Loucy (cell line): Measurements from ENCODE around the gene WDR7.

Experiments used
- EZH2phosphoT487 ChIP-seq: fragments of 200-600 bp; IDR thresholded peaks from 2 replicates; pipeline ENCODE4 v1.6.1; 2018; ENCODE audit warnings: antibody characterized with exemption, mild to moderate bottlenecking, moderate library complexity, borderline replicate concordance
- TF ChIP-seq, protein P1 (sequence below): fragments of 200-600 bp; sonication (generic); conservative IDR thresholded peaks from 2 replicates; pipeline ENCODE4 v1.5.1; 2014; ENCODE audit warnings: mild to moderate bottlenecking, antibody characterized with exemption, low read length

- TF ChIP-seq, protein P1, sequence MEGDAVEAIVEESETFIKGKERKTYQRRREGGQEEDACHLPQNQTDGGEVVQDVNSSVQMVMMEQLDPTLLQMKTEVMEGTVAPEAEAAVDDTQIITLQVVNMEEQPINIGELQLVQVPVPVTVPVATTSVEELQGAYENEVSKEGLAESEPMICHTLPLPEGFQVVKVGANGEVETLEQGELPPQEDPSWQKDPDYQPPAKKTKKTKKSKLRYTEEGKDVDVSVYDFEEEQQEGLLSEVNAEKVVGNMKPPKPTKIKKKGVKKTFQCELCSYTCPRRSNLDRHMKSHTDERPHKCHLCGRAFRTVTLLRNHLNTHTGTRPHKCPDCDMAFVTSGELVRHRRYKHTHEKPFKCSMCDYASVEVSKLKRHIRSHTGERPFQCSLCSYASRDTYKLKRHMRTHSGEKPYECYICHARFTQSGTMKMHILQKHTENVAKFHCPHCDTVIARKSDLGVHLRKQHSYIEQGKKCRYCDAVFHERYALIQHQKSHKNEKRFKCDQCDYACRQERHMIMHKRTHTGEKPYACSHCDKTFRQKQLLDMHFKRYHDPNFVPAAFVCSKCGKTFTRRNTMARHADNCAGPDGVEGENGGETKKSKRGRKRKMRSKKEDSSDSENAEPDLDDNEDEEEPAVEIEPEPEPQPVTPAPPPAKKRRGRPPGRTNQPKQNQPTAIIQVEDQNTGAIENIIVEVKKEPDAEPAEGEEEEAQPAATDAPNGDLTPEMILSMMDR, result no peak
- no peak for TF ChIP-seq EZH2phosphoT487
Measured at GRCh38 chr18:57075716-57076400, 424.7 kb downstream of the WDR7 start.
